ENCODE data around the gene E4F1. TPM values are rescaled to one million over a fixed set of nuclear protein-coding genes. Genes with fewer than 3 reads are reported as not detected.

Gene E4F1
- total and polyA plus RNA-seq, 4 donors = 4.4 to 19.1 (median 13.7) TPM

DNA sequence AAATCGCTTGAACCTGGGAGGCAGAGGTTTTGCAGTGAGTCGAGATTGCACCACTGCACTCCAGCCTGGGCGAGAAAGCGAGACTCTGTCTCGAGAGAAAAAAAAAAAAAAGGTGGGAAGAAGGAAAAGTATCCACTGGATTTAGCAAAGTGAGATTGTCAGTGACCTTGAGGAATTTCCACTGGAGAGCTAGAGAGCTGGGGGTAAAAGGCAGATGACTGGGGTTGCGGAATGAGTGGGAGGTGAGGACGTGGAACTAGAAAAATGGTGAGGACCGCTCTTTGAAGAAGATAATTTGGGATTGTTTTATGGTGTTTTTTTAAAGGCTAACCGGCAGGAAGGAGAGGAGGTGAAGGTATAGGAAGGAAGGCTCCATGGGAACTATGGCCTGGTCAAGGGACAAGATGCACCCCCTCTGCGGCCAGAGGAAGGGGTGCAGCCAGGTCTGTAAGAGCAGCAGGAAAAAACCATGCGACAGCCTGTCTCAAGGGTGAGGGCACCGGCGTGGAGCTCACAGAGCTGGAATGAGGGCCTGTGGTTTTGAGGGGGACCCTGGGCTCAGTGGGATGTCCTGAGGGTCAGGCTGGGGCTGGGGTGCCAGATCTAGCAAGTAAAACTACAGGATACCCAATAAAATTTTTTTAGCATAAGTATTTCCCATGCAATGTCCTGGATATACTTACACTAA is 18.8 kb upstream of the E4F1 start:
- WGBS = 86% methylated on average over 13 of the region's 13 CpGs
- Histone ChIP-seq H3K9me3 (ENCODE audit: control insufficient read depth in 4 of 4, low read length in 3 of 4) (no peaks in the 10 kb centered on the region), H3K4me3 (ENCODE audit: low read depth in 1 of 3, low read length in 3 of 3) (peak overlapping the region; percentile 33 to 85 (median 76)), H3K9ac (ENCODE audit: low read depth in 1 of 2, low read length in 2 of 2) (no peak overlapping the region), H3K27ac (ENCODE audit: low read depth in 1 of 2, low read length in 2 of 2) (peak overlapping the region; percentile 80 to 98), H3K36me3 (ENCODE audit: control insufficient read depth in 4 of 4, insufficient read depth in 3 of 4, low read depth in 1 of 4, low read length in 3 of 4) (peaks cover 0 to 21% (median 5%) of the 10 kb centered on the region in 4 donors), H3K4me1 (ENCODE audit: control insufficient read depth in 4 of 4, insufficient read depth in 4 of 4, low read length in 3 of 4) (peaks cover 4 to 19% (median 10%) of the 10 kb centered on the region in 4 donors), H3K27me3 (ENCODE audit: control insufficient read depth in 4 of 4, insufficient read depth in 4 of 4, low read length in 3 of 4) (no peaks in the 10 kb centered on the region)
- DNase-seq (ENCODE audit: low spot score) = no peak
- TF ChIP-seq SP1 (IDR thresholded peaks at IDR 0.05) (no peak), JUND (IDR thresholded peaks at IDR 0.05) (no peak), EGR1 (IDR thresholded peaks at IDR 0.05; ENCODE audit: low read depth in 2 of 2) (no peak)
- TF ChIP-seq, protein P1, sequence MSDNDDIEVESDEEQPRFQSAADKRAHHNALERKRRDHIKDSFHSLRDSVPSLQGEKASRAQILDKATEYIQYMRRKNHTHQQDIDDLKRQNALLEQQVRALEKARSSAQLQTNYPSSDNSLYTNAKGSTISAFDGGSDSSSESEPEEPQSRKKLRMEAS (IDR thresholded peaks at IDR 0.05) = no peak

DNA sequence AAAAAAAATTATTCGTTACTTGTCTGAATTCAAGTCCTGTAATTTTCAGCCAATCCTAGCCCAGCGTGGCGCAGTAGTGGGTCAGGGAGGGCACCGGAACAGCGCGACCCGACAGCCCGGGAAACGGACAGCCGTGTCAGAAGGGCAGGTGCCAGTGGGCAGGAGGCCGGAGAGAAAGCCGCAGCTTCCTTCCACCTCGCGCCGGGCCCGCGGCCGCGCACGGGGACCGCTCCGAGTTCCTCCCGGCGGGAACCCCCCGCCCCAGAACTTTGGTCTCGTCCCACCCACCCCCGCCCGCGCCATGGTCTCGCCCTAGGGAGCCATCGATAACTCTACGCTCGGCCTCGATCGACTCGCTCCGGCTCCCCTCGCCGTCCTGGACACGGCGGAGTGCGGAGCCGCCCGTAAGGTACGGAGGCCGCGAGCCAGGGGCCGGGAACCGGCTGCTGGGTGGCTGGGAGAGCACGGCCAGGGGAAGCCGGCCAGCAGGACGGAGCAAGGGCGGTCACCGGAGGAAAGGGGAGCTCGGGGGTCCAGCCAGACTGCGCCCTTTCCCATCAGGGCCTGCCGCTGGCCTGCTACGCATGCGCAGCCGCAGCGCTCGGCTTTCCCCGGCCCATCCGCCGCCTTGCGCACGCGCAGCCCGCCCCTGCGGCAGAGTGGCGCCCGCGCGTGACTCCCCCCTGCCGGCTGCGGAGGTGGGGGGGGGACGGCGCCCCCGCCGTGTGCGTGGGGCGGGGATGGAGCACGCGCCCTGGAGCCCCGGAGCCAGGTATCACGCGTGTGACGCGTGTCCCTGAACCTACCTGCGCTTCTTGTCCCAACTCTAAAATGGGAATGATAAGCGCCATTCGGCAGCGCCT is 18.1 kb upstream of the E4F1 start, which contains the start of gene MLST8:
TSS of gene MLST8 (plus strand) at position 351 of the 863 bp plus-strand sequence. CDS start 632 bp downstream, outside the sequence.
- Histone ChIP-seq H3K27ac (ENCODE audit: low read depth in 1 of 2, low read length in 2 of 2) (peak within 1 kb of the TSS; percentile 80 to 98), H3K4me3 (ENCODE audit: low read depth in 1 of 3, low read length in 3 of 3) (peak within 1 kb of the TSS; percentile 50 to 85 (median 76)), H3K27me3 (ENCODE audit: control insufficient read depth in 4 of 4, insufficient read depth in 4 of 4, low read length in 3 of 4) (no peaks in the 10 kb centered on the region), H3K36me3 (ENCODE audit: control insufficient read depth in 4 of 4, insufficient read depth in 3 of 4, low read depth in 1 of 4, low read length in 3 of 4) (peaks cover 0 to 21% (median 6%) of the 10 kb centered on the region in 4 donors), H3K9me3 (ENCODE audit: control insufficient read depth in 4 of 4, low read length in 3 of 4) (no peaks in the 10 kb centered on the region), H3K4me1 (ENCODE audit: control insufficient read depth in 4 of 4, insufficient read depth in 4 of 4, low read length in 3 of 4) (peaks cover 4 to 19% (median 10%) of the 10 kb centered on the region in 4 donors), H3K9ac (ENCODE audit: low read depth in 1 of 2, low read length in 2 of 2) (peak within 1 kb of the TSS; percentile 12 to 74)
- WGBS = under 1% methylated on average over 93 of the region's 93 CpGs
- peak; percentile 93 for DNase-seq (ENCODE audit: low spot score)
- TF ChIP-seq JUND (IDR thresholded peaks at IDR 0.05) (no peak), EGR1 (IDR thresholded peaks at IDR 0.05; ENCODE audit: low read depth in 2 of 2) (no peak), SP1 (IDR thresholded peaks at IDR 0.05) (peak; percentile 45), YY1 (IDR thresholded peaks at IDR 0.05) (peak; percentile 84), NR2F2 (IDR thresholded peaks at IDR 0.05) (peak; percentile 52), GABPA (IDR thresholded peaks at IDR 0.05 in 1 of 2, conservative IDR thresholded peaks at IDR 0.05 in 1 of 2) (peak in 1 of 2 donors; percentile 59), TAF1 (conservative IDR thresholded peaks at IDR 0.05) (no peak), HNF4G (IDR thresholded peaks at IDR 0.05) (no peak)
- TF ChIP-seq, protein P2, sequence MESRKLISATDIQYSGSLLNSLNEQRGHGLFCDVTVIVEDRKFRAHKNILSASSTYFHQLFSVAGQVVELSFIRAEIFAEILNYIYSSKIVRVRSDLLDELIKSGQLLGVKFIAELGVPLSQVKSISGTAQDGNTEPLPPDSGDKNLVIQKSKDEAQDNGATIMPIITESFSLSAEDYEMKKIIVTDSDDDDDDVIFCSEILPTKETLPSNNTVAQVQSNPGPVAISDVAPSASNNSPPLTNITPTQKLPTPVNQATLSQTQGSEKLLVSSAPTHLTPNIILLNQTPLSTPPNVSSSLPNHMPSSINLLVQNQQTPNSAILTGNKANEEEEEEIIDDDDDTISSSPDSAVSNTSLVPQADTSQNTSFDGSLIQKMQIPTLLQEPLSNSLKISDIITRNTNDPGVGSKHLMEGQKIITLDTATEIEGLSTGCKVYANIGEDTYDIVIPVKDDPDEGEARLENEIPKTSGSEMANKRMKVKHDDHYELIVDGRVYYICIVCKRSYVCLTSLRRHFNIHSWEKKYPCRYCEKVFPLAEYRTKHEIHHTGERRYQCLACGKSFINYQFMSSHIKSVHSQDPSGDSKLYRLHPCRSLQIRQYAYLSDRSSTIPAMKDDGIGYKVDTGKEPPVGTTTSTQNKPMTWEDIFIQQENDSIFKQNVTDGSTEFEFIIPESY (IDR thresholded peaks at IDR 0.05) = no peak
- TF ChIP-seq, protein P3, sequence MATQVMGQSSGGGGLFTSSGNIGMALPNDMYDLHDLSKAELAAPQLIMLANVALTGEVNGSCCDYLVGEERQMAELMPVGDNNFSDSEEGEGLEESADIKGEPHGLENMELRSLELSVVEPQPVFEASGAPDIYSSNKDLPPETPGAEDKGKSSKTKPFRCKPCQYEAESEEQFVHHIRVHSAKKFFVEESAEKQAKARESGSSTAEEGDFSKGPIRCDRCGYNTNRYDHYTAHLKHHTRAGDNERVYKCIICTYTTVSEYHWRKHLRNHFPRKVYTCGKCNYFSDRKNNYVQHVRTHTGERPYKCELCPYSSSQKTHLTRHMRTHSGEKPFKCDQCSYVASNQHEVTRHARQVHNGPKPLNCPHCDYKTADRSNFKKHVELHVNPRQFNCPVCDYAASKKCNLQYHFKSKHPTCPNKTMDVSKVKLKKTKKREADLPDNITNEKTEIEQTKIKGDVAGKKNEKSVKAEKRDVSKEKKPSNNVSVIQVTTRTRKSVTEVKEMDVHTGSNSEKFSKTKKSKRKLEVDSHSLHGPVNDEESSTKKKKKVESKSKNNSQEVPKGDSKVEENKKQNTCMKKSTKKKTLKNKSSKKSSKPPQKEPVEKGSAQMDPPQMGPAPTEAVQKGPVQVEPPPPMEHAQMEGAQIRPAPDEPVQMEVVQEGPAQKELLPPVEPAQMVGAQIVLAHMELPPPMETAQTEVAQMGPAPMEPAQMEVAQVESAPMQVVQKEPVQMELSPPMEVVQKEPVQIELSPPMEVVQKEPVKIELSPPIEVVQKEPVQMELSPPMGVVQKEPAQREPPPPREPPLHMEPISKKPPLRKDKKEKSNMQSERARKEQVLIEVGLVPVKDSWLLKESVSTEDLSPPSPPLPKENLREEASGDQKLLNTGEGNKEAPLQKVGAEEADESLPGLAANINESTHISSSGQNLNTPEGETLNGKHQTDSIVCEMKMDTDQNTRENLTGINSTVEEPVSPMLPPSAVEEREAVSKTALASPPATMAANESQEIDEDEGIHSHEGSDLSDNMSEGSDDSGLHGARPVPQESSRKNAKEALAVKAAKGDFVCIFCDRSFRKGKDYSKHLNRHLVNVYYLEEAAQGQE (IDR thresholded peaks at IDR 0.05) = no peak
- TF ChIP-seq, protein P4, sequence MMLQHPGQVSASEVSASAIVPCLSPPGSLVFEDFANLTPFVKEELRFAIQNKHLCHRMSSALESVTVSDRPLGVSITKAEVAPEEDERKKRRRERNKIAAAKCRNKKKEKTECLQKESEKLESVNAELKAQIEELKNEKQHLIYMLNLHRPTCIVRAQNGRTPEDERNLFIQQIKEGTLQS (IDR thresholded peaks at IDR 0.05) = no peak
